Measurements from ENCODE around the gene IL1RAPL2. TPM values are rescaled to one million over a fixed set of nuclear protein-coding genes. Genes with fewer than 3 reads are reported as not detected.

The IL1RAPL2 gene
- total and polyA plus RNA-seq, 2 donors (not counting 3 experiments of a cell fraction or from before 2014, with no cell fraction given), result not detected

GRCh38 chrX:105299286-105299685 is 733.3 kb downstream of the IL1RAPL2 start:
- H3K36me3 ChIP-seq (ENCODE audit: control insufficient read depth in 2 of 2, extremely low read depth in 1 of 2, insufficient read depth in 2 of 2, low read length in 2 of 2), result no peaks in the 10 kb centered on the region
- ChIA-PET CTCF (no interaction called here), POLR2A (no interaction called here)
- no peak overlapping the region for H2AFZ ChIP-seq (ENCODE audit: low read depth, low read length)
- H3K9me1 ChIP-seq (replicated peaks; ENCODE audit: control insufficient read depth, extremely low read depth, insufficient read depth, low read length), result no peaks in the 10 kb centered on the region
- dilution Hi-C loops (cut with MboI; ENCODE audit: extremely low pct_ligation_motif_present, low sequenced_read_pairs), result no loop called here
- no peaks in the 10 kb centered on the region for H3K27me3 ChIP-seq (ENCODE audit: control insufficient read depth in 2 of 2, insufficient read depth in 2 of 2, low read length in 2 of 2)
- no peaks in the 10 kb centered on the region for H3K9me3 ChIP-seq (replicated peaks; ENCODE audit: control insufficient read depth, insufficient read depth, low read length)
- no peak overlapping the region for H3K9ac ChIP-seq (replicated peaks; ENCODE audit: extremely low read depth, insufficient read depth, low read length)
- FAIRE-seq, result no peak
- no peaks in the 10 kb centered on the region for H3K4me1 ChIP-seq (ENCODE audit: control insufficient read depth, extremely low read depth, insufficient read depth, low read length)
- H3K4me2 ChIP-seq (ENCODE audit: insufficient read depth, low read length), result no peak overlapping the region
- DNase-seq (ENCODE audit: low read depth, low spot score), result no peak
- intact Hi-C loops (cut with micrococcal nuclease), result no loop called here
- H3K4me3 ChIP-seq (replicated peaks in 1 of 3; ENCODE audit: insufficient read depth in 1 of 3, low read depth in 1 of 3, low read length in 3 of 3), result no peak overlapping the region
- H3K79me2 ChIP-seq (ENCODE audit: control insufficient read depth, insufficient read depth, low read length), result no peaks in the 10 kb centered on the region
- BruUV-seq (replicated peaks), result no TSS peak
- no peaks in the 10 kb centered on the region for H4K20me1 ChIP-seq (replicated peaks; ENCODE audit: control insufficient read depth, extremely low read depth, insufficient read depth, low read length)
- no peak for TF ChIP-seq GATA2 (IDR thresholded peaks at IDR 0.05; ENCODE audit: insufficient read depth, insufficient read length, low read depth, low read length)
- no peak for TF ChIP-seq FOS (IDR thresholded peaks at IDR 0.05; ENCODE audit: borderline replicate concordance, insufficient read depth, low read length)
- no peak for TF ChIP-seq MAX (IDR thresholded peaks at IDR 0.05; ENCODE audit: insufficient read depth, insufficient read length)
- TF ChIP-seq POLR2AphosphoS5 (IDR thresholded peaks at IDR 0.05; ENCODE audit: insufficient read depth, low read depth, low read length), result no peak
- TF ChIP-seq, protein P1, sequence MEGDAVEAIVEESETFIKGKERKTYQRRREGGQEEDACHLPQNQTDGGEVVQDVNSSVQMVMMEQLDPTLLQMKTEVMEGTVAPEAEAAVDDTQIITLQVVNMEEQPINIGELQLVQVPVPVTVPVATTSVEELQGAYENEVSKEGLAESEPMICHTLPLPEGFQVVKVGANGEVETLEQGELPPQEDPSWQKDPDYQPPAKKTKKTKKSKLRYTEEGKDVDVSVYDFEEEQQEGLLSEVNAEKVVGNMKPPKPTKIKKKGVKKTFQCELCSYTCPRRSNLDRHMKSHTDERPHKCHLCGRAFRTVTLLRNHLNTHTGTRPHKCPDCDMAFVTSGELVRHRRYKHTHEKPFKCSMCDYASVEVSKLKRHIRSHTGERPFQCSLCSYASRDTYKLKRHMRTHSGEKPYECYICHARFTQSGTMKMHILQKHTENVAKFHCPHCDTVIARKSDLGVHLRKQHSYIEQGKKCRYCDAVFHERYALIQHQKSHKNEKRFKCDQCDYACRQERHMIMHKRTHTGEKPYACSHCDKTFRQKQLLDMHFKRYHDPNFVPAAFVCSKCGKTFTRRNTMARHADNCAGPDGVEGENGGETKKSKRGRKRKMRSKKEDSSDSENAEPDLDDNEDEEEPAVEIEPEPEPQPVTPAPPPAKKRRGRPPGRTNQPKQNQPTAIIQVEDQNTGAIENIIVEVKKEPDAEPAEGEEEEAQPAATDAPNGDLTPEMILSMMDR (IDR thresholded peaks at IDR 0.05; ENCODE audit: extremely low read depth in 1 of 2, insufficient read depth in 1 of 2, low read depth in 1 of 2, low read length in 2 of 2), result no peak
- TF ChIP-seq MYC (IDR thresholded peaks at IDR 0.05; ENCODE audit: low read depth, low read length), result no peak
- no peak overlapping the region for H3K27ac ChIP-seq (ENCODE audit: insufficient read depth, low read depth, low read length)

DNA sequence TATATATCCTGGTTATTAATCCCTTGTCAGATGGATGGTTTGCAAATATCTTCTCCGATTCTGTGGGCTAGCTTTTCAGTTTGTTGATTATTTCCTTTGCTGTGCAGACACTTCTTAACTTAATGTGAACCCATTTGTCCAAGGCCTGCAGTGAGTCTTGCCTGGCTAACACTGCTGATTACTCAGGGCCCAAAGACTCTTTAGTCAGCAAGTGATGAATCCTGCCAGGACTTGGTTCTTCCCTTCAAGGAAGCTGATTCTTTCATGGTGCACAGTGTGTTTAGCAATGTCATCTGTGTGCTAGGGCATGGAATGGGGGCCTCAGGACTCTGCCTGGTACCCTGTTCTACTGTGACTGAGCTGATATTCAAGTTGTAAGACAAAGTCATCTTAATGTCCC is 736.2 kb downstream of the IL1RAPL2 start:
- H3K4me1 ChIP-seq (ENCODE audit: control insufficient read depth, extremely low read depth, insufficient read depth, low read length), result no peaks in the 10 kb centered on the region
- TF ChIP-seq EZH2 (IDR thresholded peaks at IDR 0.05; ENCODE audit: borderline replicate concordance, low read depth, low read length, severe bottlenecking), result no peak
- no peak for TF ChIP-seq FOS (IDR thresholded peaks at IDR 0.05; ENCODE audit: borderline replicate concordance, insufficient read depth, low read length)
- TF ChIP-seq MAX (IDR thresholded peaks at IDR 0.05; ENCODE audit: insufficient read depth, insufficient read length), result no peak
- H3K27ac ChIP-seq (ENCODE audit: insufficient read depth, low read depth, low read length), result no peak overlapping the region
- H3K27me3 ChIP-seq (ENCODE audit: control insufficient read depth in 2 of 2, insufficient read depth in 2 of 2, low read length in 2 of 2), result no peaks in the 10 kb centered on the region
- no peak overlapping the region for H3K4me3 ChIP-seq (replicated peaks in 1 of 3; ENCODE audit: insufficient read depth in 1 of 3, low read depth in 1 of 3, low read length in 3 of 3)
- H3K9ac ChIP-seq (replicated peaks; ENCODE audit: extremely low read depth, insufficient read depth, low read length), result no peak overlapping the region
- ChIA-PET CTCF (no interaction called here), POLR2A (no interaction called here)
- no peaks in the 10 kb centered on the region for H3K9me3 ChIP-seq (replicated peaks; ENCODE audit: control insufficient read depth, insufficient read depth, low read length)
- no peak overlapping the region for H3K4me2 ChIP-seq (ENCODE audit: insufficient read depth, low read length)
- intact Hi-C loops (cut with micrococcal nuclease) (no loop called here), dilution Hi-C loops (cut with MboI; ENCODE audit: extremely low pct_ligation_motif_present, low sequenced_read_pairs) (no loop called here)
- no peaks in the 10 kb centered on the region for H3K79me2 ChIP-seq (ENCODE audit: control insufficient read depth, insufficient read depth, low read length)
- H3K36me3 ChIP-seq (ENCODE audit: control insufficient read depth in 2 of 2, extremely low read depth in 1 of 2, insufficient read depth in 2 of 2, low read length in 2 of 2), result no peaks in the 10 kb centered on the region
- no peaks in the 10 kb centered on the region for H4K20me1 ChIP-seq (replicated peaks; ENCODE audit: control insufficient read depth, extremely low read depth, insufficient read depth, low read length)
- H2AFZ ChIP-seq (ENCODE audit: low read depth, low read length), result no peak overlapping the region
- no peaks in the 10 kb centered on the region for H3K9me1 ChIP-seq (replicated peaks; ENCODE audit: control insufficient read depth, extremely low read depth, insufficient read depth, low read length)
- FAIRE-seq (no peak), DNase-seq (ENCODE audit: low read depth, low spot score) (no peak)
- BruUV-seq (replicated peaks), result no TSS peak
